Keratinocyte (primary cell): ENCODE measurements around the gene MZB1.

ENCODE experiments used
- CTCF ChIP-seq, 3 experiments: IDR thresholded peaks in 1 of 3; conservative IDR thresholded peaks in 1 of 3; optimal IDR thresholded peaks in 1 of 3; 2 replicates in 2 of 3; 3 replicates in 1 of 3; pipeline versions ENCODE3 to v1.5.1; 2011; ENCODE audit warnings: low read length in 3 of 3, mild to moderate bottlenecking in 3 of 3, moderate library complexity in 2 of 3, control low read depth in 1 of 3, inconsistent platforms in 1 of 3; ENCODE audit not compliant: insufficient read depth in 2 of 3; ENCODE audit errors: extremely low read depth in 1 of 3
- EZH2 ChIP-seq: IDR thresholded peaks from one replicate; pipeline ENCODE4 v1.6.1; 2012; ENCODE audit warnings: inconsistent platforms, mild to moderate bottlenecking, low read length, moderate library complexity

- no peak for TF ChIP-seq CTCF (optimal IDR thresholded peaks at IDR 0.05 in 1 of 3, IDR thresholded peaks at IDR 0.05 in 1 of 3, conservative IDR thresholded peaks at IDR 0.05 in 1 of 3; ENCODE audit: extremely low read depth in 1 of 3, insufficient read depth in 2 of 3, low read length in 3 of 3)
- TF ChIP-seq EZH2 = no peak
Measured at GRCh38 chr5:139413963-139414362, 24.2 kb upstream of the MZB1 start.
